ENCODE data around the gene ANAPC5.

- TF ChIP-seq POLR2A (IDR thresholded peaks at IDR 0.05) (no peak), CTCF (IDR thresholded peaks at IDR 0.05 in 4 of 5, conservative IDR thresholded peaks at IDR 0.05 in 1 of 5) (no peak)
These were observed 57.0 kb downstream of the ANAPC5 start for GRCh38 chr12:121295116-121295745.
